ENCODE measurements around the gene POLD1. TPM values are rescaled to one million over a fixed set of nuclear protein-coding genes. Genes with fewer than 3 reads are reported as not detected.
"Not testable (repeated sequence)": the region's sequence is repeated elsewhere in the genome, so short reads cannot be mapped to it uniquely, and the experiment has no call there.

Gene POLD1
- total RNA-seq, 1 experiment from 2014 or later: 143 TPM

DNA sequence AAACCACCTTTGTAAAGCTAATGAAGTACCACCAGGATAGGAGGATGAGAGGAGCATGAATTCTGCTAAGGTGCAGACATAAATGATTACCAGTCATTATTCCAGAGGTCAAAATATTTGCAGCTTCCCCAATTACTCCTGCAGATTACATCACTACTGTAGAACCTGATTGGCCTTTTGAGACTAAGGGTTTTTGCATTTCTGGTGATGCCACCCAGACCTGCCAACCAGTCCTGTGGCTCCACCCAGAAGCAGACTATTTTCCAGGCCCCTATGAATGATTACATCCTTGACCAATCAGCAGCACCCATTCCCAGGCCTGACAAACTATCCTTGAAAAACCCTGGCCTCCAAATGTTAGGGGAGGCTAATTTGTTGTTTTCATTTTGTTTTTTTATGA is 43.8 kb upstream of the POLD1 start:
- ChIA-PET CTCF (no interaction called here), POLR2A (ENCODE audit: low non-redundant PET) (interaction anchor here (0.7 kb wide), 1 partner anchor 552 kb away, joined by 3 read pairs; no protein-coding TSS in a partner anchor)

DNA sequence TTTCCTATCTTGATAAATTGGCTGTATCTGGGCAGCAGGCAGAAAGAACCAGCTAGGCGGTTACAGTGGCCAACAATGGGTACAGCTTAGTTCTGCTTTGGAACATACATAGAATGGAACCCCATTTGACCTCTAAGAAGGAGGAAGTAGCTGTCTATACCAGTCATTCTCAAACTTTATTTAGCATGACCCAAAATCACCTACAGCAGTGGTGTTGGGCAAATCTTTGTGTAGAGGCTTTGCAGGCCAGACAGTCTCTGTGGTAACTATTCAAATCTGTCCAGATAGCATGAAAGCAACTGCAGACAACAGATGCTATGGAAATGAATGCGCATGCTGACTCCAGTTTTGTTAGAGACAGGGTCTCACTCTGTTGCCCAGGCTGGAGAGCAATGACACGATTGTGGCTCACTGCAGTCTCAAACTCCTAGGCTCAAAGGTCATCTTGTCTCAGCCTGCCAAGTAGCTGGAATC is 43.0 kb upstream of the POLD1 start:
- no peaks in the 10 kb centered on the region for H3K27me3 ChIP-seq (replicated peaks; ENCODE audit: insufficient read depth, low read depth, low read length, poor library complexity)
- H3K36me3 ChIP-seq (ENCODE audit: insufficient read depth, low read length, poor library complexity, severe bottlenecking): no peaks in the 10 kb centered on the region
- no peaks in the 10 kb centered on the region for H3K9me3 ChIP-seq (ENCODE audit: low read depth, low read length, poor library complexity, severe bottlenecking)
- H3K4me3 ChIP-seq (ENCODE audit: low read depth, low read length, poor library complexity, severe bottlenecking): no peak overlapping the region
- POLR2A ChIA-PET (ENCODE audit: low non-redundant PET): no interaction called here
- intact Hi-C loops (cut with micrococcal nuclease; ENCODE audit: unreplicated experiment): no loop called here
- CTCF ChIA-PET: no interaction called here
- TF ChIP-seq, protein P1, sequence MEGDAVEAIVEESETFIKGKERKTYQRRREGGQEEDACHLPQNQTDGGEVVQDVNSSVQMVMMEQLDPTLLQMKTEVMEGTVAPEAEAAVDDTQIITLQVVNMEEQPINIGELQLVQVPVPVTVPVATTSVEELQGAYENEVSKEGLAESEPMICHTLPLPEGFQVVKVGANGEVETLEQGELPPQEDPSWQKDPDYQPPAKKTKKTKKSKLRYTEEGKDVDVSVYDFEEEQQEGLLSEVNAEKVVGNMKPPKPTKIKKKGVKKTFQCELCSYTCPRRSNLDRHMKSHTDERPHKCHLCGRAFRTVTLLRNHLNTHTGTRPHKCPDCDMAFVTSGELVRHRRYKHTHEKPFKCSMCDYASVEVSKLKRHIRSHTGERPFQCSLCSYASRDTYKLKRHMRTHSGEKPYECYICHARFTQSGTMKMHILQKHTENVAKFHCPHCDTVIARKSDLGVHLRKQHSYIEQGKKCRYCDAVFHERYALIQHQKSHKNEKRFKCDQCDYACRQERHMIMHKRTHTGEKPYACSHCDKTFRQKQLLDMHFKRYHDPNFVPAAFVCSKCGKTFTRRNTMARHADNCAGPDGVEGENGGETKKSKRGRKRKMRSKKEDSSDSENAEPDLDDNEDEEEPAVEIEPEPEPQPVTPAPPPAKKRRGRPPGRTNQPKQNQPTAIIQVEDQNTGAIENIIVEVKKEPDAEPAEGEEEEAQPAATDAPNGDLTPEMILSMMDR (conservative IDR thresholded peaks at IDR 0.05; ENCODE audit: low read depth, low read length): no peak
- TF ChIP-seq EZH2 (IDR thresholded peaks at IDR 0.05; ENCODE audit: borderline replicate concordance, low read depth, low read length, poor library complexity, severe bottlenecking): no peak
- BruUV-seq (replicated peaks): no TSS peak
- no peak for DNase-seq (ENCODE audit: low spot score)
- no peaks in the 10 kb centered on the region for H3K4me1 ChIP-seq (ENCODE audit: insufficient read depth, low read length, poor library complexity, severe bottlenecking)
- H3K27ac ChIP-seq (ENCODE audit: low read depth, low read length, poor library complexity, severe bottlenecking): no peak overlapping the region

More for the DNA sequence above, 43.8 kb upstream of the POLD1 start:
- Histone ChIP-seq H3K9me3 (ENCODE audit: low read depth, low read length, poor library complexity, severe bottlenecking) (no peaks in the 10 kb centered on the region), H3K27ac (ENCODE audit: low read depth, low read length, poor library complexity, severe bottlenecking) (no peak overlapping the region), H3K36me3 (ENCODE audit: insufficient read depth, low read length, poor library complexity, severe bottlenecking) (no peaks in the 10 kb centered on the region), H3K4me1 (ENCODE audit: insufficient read depth, low read length, poor library complexity, severe bottlenecking) (no peaks in the 10 kb centered on the region), H3K27me3 (replicated peaks; ENCODE audit: insufficient read depth, low read depth, low read length, poor library complexity) (no peaks in the 10 kb centered on the region), H3K4me3 (ENCODE audit: low read depth, low read length, poor library complexity, severe bottlenecking) (no peak overlapping the region)
- no TSS peak for BruUV-seq (replicated peaks)
- intact Hi-C loops (cut with micrococcal nuclease; ENCODE audit: unreplicated experiment): no loop called here
- no peak for TF ChIP-seq EZH2 (IDR thresholded peaks at IDR 0.05; ENCODE audit: borderline replicate concordance, low read depth, low read length, poor library complexity, severe bottlenecking)
- TF ChIP-seq, protein P1 (conservative IDR thresholded peaks at IDR 0.05; ENCODE audit: low read depth, low read length): no peak
- DNase-seq (ENCODE audit: low spot score): no peak

DNA sequence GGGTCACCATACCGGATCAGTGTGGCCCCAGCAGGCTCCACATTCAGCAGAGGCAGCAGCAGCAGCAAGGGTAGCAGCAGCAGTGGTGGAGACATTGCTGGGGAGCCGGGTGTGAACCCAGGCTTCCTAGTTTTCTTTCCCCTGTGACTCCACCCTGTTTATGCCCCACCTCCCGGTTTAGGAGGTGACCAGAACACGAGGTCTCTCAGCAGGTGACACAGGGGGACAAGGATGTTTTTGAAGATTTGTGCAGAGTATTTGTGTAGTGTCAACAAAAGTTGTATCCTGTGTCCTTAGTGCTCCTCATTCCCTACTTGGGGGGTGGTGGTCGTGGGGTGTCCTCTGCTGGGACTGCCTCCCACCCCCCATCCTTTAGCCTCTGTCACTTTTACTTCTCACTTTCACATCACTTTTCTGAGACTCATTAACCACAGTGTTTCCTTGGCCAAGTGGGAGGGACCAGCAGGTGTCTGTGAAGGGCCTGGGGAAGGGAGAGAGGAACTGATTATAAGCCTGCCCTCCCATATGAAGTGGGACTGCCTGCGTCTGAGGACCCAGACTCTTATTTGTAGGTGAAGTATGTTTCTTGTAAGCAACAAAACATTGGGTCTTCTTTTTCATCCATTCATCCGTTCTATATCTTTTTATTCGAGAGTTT is 39.4 kb upstream of the POLD1 start:
- ChIA-PET CTCF (no interaction called here), POLR2A (ENCODE audit: low non-redundant PET) (no interaction called here)
- Histone ChIP-seq H3K9me3 (ENCODE audit: low read depth, low read length, poor library complexity, severe bottlenecking) (no peaks in the 10 kb centered on the region), H3K4me3 (ENCODE audit: low read depth, low read length, poor library complexity, severe bottlenecking) (no peak overlapping the region), H3K27me3 (replicated peaks; ENCODE audit: insufficient read depth, low read depth, low read length, poor library complexity) (no peaks in the 10 kb centered on the region), H3K36me3 (ENCODE audit: insufficient read depth, low read length, poor library complexity, severe bottlenecking) (no peaks in the 10 kb centered on the region), H3K27ac (ENCODE audit: low read depth, low read length, poor library complexity, severe bottlenecking) (no peak overlapping the region), H3K4me1 (ENCODE audit: insufficient read depth, low read length, poor library complexity, severe bottlenecking) (no peaks in the 10 kb centered on the region)
- TF ChIP-seq, protein P1 (conservative IDR thresholded peaks at IDR 0.05; ENCODE audit: low read depth, low read length): no peak
- TF ChIP-seq EZH2 (IDR thresholded peaks at IDR 0.05; ENCODE audit: borderline replicate concordance, low read depth, low read length, poor library complexity, severe bottlenecking): no peak
- DNase-seq (ENCODE audit: low spot score): no peak
- intact Hi-C loops (cut with micrococcal nuclease; ENCODE audit: unreplicated experiment): no loop called here
- no TSS peak for BruUV-seq (replicated peaks)

DNA sequence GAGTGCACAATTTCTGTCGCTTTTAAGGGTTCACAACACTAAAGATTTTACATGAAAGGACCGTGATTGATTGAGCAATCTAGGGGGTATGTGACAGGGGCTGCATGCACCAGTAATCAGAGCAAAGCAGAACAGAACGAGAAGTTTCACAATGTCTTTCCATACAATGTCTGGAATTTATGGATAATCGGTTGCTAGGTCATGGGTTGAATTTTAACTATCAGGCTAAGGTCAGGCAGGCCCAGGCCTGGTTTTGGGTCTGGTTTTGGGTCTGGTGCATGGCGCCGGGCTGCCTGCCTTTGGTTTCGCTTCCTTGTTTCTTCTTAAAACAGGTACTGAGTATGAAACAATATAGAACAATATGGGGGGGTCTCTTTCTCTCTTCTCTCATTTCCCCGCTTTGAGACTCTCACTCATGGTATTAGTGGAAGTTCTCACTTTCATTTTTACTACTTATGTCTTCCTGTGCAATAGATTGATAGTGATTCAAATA is 37.0 kb upstream of the POLD1 start:
- DNase-seq (ENCODE audit: low spot score); H3K4me3 ChIP-seq (ENCODE audit: low read depth, low read length, poor library complexity, severe bottlenecking); CTCF ChIA-PET; H3K27ac ChIP-seq (ENCODE audit: low read depth, low read length, poor library complexity, severe bottlenecking); POLR2A ChIA-PET (ENCODE audit: low non-redundant PET); H3K9me3 ChIP-seq (ENCODE audit: low read depth, low read length, poor library complexity, severe bottlenecking); H3K27me3 ChIP-seq (replicated peaks; ENCODE audit: insufficient read depth, low read depth, low read length, poor library complexity); H3K4me1 ChIP-seq (ENCODE audit: insufficient read depth, low read length, poor library complexity, severe bottlenecking); intact Hi-C loops (cut with micrococcal nuclease; ENCODE audit: unreplicated experiment); H3K36me3 ChIP-seq (ENCODE audit: insufficient read depth, low read length, poor library complexity, severe bottlenecking); BruUV-seq (replicated peaks): not testable (repeated sequence)

Measured in A673 (cell line).